ENCODE measurements around the gene ITGAL. TPM values are rescaled to one million over a fixed set of nuclear protein-coding genes. Genes with fewer than 3 reads are reported as not detected.

The ITGAL gene
- total and polyA plus RNA-seq, 4 donors, result 4.3 to 11.8 (median 6.9) TPM

- 74% methylated on average over 7 of the region's 7 CpGs for WGBS
- no peak for DNase-seq (ENCODE audit: low spot score)
Observed at GRCh38 chr16:30565526-30565925, 93.0 kb downstream of the ITGAL start.

GRCh38 chr16:30565984-30566383 is 93.4 kb downstream of the ITGAL start:
- no peaks in the 10 kb centered on the region for H3K9me3 ChIP-seq (ENCODE audit: control insufficient read depth in 4 of 4, low read length in 3 of 4)
- H3K4me1 ChIP-seq (ENCODE audit: control insufficient read depth in 4 of 4, insufficient read depth in 4 of 4, low read length in 3 of 4), result peaks cover 0 to 13% (median 7%) of the 10 kb centered on the region in 4 donors
- no peak for DNase-seq (ENCODE audit: low spot score)
- no peak overlapping the region for H3K4me3 ChIP-seq (ENCODE audit: low read depth in 1 of 3, low read length in 3 of 3)
- H3K27me3 ChIP-seq (ENCODE audit: control insufficient read depth in 4 of 4, insufficient read depth in 4 of 4, low read length in 3 of 4), result no peaks in the 10 kb centered on the region
- no peak overlapping the region for H3K27ac ChIP-seq (ENCODE audit: low read depth in 1 of 2, low read length in 2 of 2)
- 74% methylated on average over 8 of the region's 8 CpGs for WGBS
- H3K36me3 ChIP-seq (ENCODE audit: control insufficient read depth in 4 of 4, insufficient read depth in 3 of 4, low read depth in 1 of 4, low read length in 3 of 4), result peaks cover 0 to 1% (median 0%) of the 10 kb centered on the region in 4 donors
- H3K9ac ChIP-seq (ENCODE audit: low read depth in 1 of 2, low read length in 2 of 2), result no peak overlapping the region
- no peak for TF ChIP-seq EGR1 (IDR thresholded peaks at IDR 0.05; ENCODE audit: low read depth in 2 of 2)

More at GRCh38 chr16:30565526-30565925, 93.0 kb downstream of the ITGAL start:
- Histone ChIP-seq H3K4me3 (ENCODE audit: low read depth in 1 of 3, low read length in 3 of 3) (no peak overlapping the region), H3K27me3 (ENCODE audit: control insufficient read depth in 4 of 4, insufficient read depth in 4 of 4, low read length in 3 of 4) (no peaks in the 10 kb centered on the region), H3K27ac (ENCODE audit: low read depth in 1 of 2, low read length in 2 of 2) (no peak overlapping the region), H3K9me3 (ENCODE audit: control insufficient read depth in 4 of 4, low read length in 3 of 4) (no peaks in the 10 kb centered on the region), H3K36me3 (ENCODE audit: control insufficient read depth in 4 of 4, insufficient read depth in 3 of 4, low read depth in 1 of 4, low read length in 3 of 4) (peaks cover 0 to 1% (median 0%) of the 10 kb centered on the region in 4 donors), H3K9ac (ENCODE audit: low read depth in 1 of 2, low read length in 2 of 2) (no peak overlapping the region), H3K4me1 (ENCODE audit: control insufficient read depth in 4 of 4, insufficient read depth in 4 of 4, low read length in 3 of 4) (peaks cover 0 to 11% (median 4%) of the 10 kb centered on the region in 4 donors)
- TF ChIP-seq GABPA (IDR thresholded peaks at IDR 0.05 in 1 of 2, conservative IDR thresholded peaks at IDR 0.05 in 1 of 2) (no peak), TAF1 (conservative IDR thresholded peaks at IDR 0.05) (no peak), EGR1 (IDR thresholded peaks at IDR 0.05; ENCODE audit: low read depth in 2 of 2) (no peak)
- TF ChIP-seq, protein P1, sequence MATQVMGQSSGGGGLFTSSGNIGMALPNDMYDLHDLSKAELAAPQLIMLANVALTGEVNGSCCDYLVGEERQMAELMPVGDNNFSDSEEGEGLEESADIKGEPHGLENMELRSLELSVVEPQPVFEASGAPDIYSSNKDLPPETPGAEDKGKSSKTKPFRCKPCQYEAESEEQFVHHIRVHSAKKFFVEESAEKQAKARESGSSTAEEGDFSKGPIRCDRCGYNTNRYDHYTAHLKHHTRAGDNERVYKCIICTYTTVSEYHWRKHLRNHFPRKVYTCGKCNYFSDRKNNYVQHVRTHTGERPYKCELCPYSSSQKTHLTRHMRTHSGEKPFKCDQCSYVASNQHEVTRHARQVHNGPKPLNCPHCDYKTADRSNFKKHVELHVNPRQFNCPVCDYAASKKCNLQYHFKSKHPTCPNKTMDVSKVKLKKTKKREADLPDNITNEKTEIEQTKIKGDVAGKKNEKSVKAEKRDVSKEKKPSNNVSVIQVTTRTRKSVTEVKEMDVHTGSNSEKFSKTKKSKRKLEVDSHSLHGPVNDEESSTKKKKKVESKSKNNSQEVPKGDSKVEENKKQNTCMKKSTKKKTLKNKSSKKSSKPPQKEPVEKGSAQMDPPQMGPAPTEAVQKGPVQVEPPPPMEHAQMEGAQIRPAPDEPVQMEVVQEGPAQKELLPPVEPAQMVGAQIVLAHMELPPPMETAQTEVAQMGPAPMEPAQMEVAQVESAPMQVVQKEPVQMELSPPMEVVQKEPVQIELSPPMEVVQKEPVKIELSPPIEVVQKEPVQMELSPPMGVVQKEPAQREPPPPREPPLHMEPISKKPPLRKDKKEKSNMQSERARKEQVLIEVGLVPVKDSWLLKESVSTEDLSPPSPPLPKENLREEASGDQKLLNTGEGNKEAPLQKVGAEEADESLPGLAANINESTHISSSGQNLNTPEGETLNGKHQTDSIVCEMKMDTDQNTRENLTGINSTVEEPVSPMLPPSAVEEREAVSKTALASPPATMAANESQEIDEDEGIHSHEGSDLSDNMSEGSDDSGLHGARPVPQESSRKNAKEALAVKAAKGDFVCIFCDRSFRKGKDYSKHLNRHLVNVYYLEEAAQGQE (IDR thresholded peaks at IDR 0.05), result no peak

GRCh38 chr16:30566531-30566930 is 94.0 kb downstream of the ITGAL start:
- Histone ChIP-seq H3K27ac (ENCODE audit: low read depth in 1 of 2, low read length in 2 of 2) (no peak overlapping the region), H3K27me3 (ENCODE audit: control insufficient read depth in 4 of 4, insufficient read depth in 4 of 4, low read length in 3 of 4) (no peaks in the 10 kb centered on the region), H3K4me1 (ENCODE audit: control insufficient read depth in 4 of 4, insufficient read depth in 4 of 4, low read length in 3 of 4) (peaks cover 0 to 11% (median 7%) of the 10 kb centered on the region in 4 donors), H3K36me3 (ENCODE audit: control insufficient read depth in 4 of 4, insufficient read depth in 3 of 4, low read depth in 1 of 4, low read length in 3 of 4) (peaks cover 0 to 1% (median 0%) of the 10 kb centered on the region in 4 donors), H3K4me3 (ENCODE audit: low read depth in 1 of 3, low read length in 3 of 3) (no peak overlapping the region), H3K9ac (ENCODE audit: low read depth in 1 of 2, low read length in 2 of 2) (no peak overlapping the region), H3K9me3 (ENCODE audit: control insufficient read depth in 4 of 4, low read length in 3 of 4) (no peaks in the 10 kb centered on the region)
- DNase-seq (ENCODE audit: low spot score), result no peak
- WGBS, result 90% methylated on average over 4 of the region's 4 CpGs
- TF ChIP-seq RXRA (IDR thresholded peaks at IDR 0.05), result no peak
- TF ChIP-seq, protein P2, sequence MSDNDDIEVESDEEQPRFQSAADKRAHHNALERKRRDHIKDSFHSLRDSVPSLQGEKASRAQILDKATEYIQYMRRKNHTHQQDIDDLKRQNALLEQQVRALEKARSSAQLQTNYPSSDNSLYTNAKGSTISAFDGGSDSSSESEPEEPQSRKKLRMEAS (IDR thresholded peaks at IDR 0.05), result no peak
- TF ChIP-seq ZBTB33 (IDR thresholded peaks at IDR 0.05), result no peak
